H1 (cell line): Measurements from ENCODE around the gene VSTM2B. TPM values are rescaled to one million over a fixed set of nuclear protein-coding genes. Genes with fewer than 3 reads are reported as not detected.

ENCODE experiments used
- BRCA1 ChIP-seq: IDR thresholded peaks from 2 replicates; pipeline ENCODE4 v1.6.1; 2012; ENCODE audit warnings: low read depth, low read length, improper control_type of control experiment
- CBX5 ChIP-seq: fragments of 300-800, 300-1000 bp; sonication (generic); IDR thresholded peaks from 2 replicates; pipeline ENCODE4 v1.7.1; 2016; ENCODE audit warnings: antibody characterized with exemption, low read length, low read depth
- KDM4A ChIP-seq: IDR thresholded peaks from one replicate; pipeline ENCODE4 v1.7.1; 2012; ENCODE audit warnings: low read depth, mild to moderate bottlenecking, moderate library complexity, low read length, inconsistent platforms; ENCODE audit not compliant: severe bottlenecking
- PHF8 ChIP-seq: fragments of 200-600 bp; sonication (generic); conservative IDR thresholded peaks from 2 replicates; pipeline ENCODE4 v1.7.1; 2012; ENCODE audit warnings: low read depth, mild to moderate bottlenecking, inconsistent platforms, low read length, moderate library complexity
- polyA plus RNA-seq, 7 experiments: library from polyadenylated mRNA; depleted of rRNA in 3 of 7; stranded (reverse) in 5 of 7; unstranded in 2 of 7; fragments of >200 nt in 5 of 7; fragments of 200-250 nt in 2 of 7; gene quantifications; 1 replicate in 5 of 7; 2 replicates in 1 of 7; 4 replicates in 1 of 7; pipeline versions ENCODE4 v1.2.1 to v1.2.3, GENCODE V29; 2011 to 2013; ENCODE audit warnings: missing spikeins in 2 of 7, mixed read lengths in 2 of 7
- total RNA-seq: library from RNA; stranded (reverse); fragmentation: NEBNext Ultra II Directional; extraction: Animal tissue kit (Norgen Biotek cat#: 25700); gene quantifications from 2 replicates; pipeline ENCODE4 v1.2.1, GENCODE V29; 2021

VSTM2B gene
- total and polyA plus RNA-seq, 2 of the 8 experiments (the other 6 are each of a cell fraction or from before 2014, with no cell fraction given) = 0.82 to 1.5 TPM

- no peak for TF ChIP-seq KDM4A
- no peak for TF ChIP-seq BRCA1
- no peak for TF ChIP-seq CBX5
- TF ChIP-seq PHF8 = no peak
Measured at GRCh38 chr19:29491491-29491890, 34.3 kb upstream of the VSTM2B start (continued).
